Measurements from ENCODE around the gene PNPLA6. TPM values are rescaled to one million over a fixed set of nuclear protein-coding genes. Genes with fewer than 3 reads are reported as not detected.

PNPLA6 gene
- total and polyA plus RNA-seq, 2 of the 13 experiments (the other 11 are each of a cell fraction or from before 2014, with no cell fraction given), result 24.9 to 28.2 TPM

DNA sequence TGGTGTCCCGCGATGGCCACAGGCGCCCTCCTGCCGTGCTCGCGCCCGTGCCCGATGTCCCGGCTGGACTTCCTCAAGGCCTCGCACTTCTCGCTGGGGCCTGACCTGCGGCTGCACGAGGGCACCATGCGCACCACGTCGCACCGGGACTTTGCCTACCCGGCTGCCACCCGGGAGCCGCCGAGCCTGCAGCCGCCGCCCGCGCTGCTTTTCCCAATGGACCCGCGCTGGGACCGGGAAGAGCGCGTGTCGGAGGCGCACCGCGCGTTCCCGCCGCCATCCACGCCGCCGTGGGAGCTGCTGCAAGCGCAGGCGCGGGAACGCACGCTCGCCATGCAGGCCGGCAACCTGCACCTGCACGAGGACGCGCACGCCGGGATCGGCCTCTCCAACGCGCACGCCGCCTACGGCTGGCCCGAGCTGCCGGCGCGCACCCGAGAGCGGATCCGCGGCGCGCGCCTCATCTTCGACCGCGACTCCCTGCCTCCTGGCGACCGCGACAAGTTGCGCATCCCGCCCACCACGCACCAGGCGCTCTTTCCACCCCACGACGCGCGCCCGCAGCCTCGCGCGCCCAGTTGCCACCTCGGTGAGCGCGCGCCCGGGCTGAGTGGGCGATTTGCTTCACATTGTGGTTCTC, 34.6 kb upstream of the PNPLA6 start (continued):
- TF ChIP-seq, protein P1, sequence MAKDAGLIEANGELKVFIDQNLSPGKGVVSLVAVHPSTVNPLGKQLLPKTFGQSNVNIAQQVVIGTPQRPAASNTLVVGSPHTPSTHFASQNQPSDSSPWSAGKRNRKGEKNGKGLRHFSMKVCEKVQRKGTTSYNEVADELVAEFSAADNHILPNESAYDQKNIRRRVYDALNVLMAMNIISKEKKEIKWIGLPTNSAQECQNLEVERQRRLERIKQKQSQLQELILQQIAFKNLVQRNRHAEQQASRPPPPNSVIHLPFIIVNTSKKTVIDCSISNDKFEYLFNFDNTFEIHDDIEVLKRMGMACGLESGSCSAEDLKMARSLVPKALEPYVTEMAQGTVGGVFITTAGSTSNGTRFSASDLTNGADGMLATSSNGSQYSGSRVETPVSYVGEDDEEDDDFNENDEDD (CRISPR knock-in tag; IDR thresholded peaks at IDR 0.05; ENCODE audit: borderline replicate concordance), result peak; percentile 84
- TF ChIP-seq HES4 (CRISPR knock-in tag; IDR thresholded peaks at IDR 0.05; ENCODE audit: borderline replicate concordance) (peak; percentile 78; the same call in 1 of the 2 replicates), BCL6 (CRISPR knock-in tag; IDR thresholded peaks at IDR 0.05) (no peak), ZNF841 (CRISPR knock-in tag; IDR thresholded peaks at IDR 0.05; ENCODE audit: borderline replicate concordance) (peak; percentile 77; the same call in 1 of the 2 replicates), SMARCE1 (IDR thresholded peaks at IDR 0.05; ENCODE audit: borderline replicate concordance) (no peak), SP2 (CRISPR knock-in tag; IDR thresholded peaks at IDR 0.05) (peak; percentile 32), MED1 (CRISPR knock-in tag; IDR thresholded peaks at IDR 0.05) (no peak), NFKBIZ (CRISPR knock-in tag; IDR thresholded peaks at IDR 0.05) (no peak), SAFB2 (CRISPR knock-in tag; IDR thresholded peaks at IDR 0.05; ENCODE audit: borderline replicate concordance, low read depth) (peak; percentile 80; the same call in 1 of the 2 replicates), MXD4 (CRISPR knock-in tag; IDR thresholded peaks at IDR 0.05) (peak; percentile 64; the same call in 1 of the 2 replicates)
- TF ChIP-seq, protein P2, sequence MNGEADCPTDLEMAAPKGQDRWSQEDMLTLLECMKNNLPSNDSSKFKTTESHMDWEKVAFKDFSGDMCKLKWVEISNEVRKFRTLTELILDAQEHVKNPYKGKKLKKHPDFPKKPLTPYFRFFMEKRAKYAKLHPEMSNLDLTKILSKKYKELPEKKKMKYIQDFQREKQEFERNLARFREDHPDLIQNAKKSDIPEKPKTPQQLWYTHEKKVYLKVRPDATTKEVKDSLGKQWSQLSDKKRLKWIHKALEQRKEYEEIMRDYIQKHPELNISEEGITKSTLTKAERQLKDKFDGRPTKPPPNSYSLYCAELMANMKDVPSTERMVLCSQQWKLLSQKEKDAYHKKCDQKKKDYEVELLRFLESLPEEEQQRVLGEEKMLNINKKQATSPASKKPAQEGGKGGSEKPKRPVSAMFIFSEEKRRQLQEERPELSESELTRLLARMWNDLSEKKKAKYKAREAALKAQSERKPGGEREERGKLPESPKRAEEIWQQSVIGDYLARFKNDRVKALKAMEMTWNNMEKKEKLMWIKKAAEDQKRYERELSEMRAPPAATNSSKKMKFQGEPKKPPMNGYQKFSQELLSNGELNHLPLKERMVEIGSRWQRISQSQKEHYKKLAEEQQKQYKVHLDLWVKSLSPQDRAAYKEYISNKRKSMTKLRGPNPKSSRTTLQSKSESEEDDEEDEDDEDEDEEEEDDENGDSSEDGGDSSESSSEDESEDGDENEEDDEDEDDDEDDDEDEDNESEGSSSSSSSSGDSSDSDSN (CRISPR knock-in tag; IDR thresholded peaks at IDR 0.05), result no peak
- TF ChIP-seq, protein P3, sequence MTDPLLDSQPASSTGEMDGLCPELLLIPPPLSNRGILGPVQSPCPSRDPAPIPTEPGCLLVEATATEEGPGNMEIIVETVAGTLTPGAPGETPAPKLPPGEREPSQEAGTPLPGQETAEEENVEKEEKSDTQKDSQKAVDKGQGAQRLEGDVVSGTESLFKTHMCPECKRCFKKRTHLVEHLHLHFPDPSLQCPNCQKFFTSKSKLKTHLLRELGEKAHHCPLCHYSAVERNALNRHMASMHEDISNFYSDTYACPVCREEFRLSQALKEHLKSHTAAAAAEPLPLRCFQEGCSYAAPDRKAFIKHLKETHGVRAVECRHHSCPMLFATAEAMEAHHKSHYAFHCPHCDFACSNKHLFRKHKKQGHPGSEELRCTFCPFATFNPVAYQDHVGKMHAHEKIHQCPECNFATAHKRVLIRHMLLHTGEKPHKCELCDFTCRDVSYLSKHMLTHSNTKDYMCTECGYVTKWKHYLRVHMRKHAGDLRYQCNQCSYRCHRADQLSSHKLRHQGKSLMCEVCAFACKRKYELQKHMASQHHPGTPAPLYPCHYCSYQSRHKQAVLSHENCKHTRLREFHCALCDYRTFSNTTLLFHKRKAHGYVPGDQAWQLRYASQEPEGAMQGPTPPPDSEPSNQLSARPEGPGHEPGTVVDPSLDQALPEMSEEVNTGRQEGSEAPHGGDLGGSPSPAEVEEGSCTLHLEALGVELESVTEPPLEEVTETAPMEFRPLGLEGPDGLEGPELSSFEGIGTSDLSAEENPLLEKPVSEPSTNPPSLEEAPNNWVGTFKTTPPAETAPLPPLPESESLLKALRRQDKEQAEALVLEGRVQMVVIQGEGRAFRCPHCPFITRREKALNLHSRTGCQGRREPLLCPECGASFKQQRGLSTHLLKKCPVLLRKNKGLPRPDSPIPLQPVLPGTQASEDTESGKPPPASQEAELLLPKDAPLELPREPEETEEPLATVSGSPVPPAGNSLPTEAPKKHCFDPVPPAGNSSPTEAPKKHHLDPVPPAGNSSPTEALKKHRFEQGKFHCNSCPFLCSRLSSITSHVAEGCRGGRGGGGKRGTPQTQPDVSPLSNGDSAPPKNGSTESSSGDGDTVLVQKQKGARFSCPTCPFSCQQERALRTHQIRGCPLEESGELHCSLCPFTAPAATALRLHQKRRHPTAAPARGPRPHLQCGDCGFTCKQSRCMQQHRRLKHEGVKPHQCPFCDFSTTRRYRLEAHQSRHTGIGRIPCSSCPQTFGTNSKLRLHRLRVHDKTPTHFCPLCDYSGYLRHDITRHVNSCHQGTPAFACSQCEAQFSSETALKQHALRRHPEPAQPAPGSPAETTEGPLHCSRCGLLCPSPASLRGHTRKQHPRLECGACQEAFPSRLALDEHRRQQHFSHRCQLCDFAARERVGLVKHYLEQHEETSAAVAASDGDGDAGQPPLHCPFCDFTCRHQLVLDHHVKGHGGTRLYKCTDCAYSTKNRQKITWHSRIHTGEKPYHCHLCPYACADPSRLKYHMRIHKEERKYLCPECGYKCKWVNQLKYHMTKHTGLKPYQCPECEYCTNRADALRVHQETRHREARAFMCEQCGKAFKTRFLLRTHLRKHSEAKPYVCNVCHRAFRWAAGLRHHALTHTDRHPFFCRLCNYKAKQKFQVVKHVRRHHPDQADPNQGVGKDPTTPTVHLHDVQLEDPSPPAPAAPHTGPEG (CRISPR knock-in tag; IDR thresholded peaks at IDR 0.05), result no peak
- TF ChIP-seq, protein P4, sequence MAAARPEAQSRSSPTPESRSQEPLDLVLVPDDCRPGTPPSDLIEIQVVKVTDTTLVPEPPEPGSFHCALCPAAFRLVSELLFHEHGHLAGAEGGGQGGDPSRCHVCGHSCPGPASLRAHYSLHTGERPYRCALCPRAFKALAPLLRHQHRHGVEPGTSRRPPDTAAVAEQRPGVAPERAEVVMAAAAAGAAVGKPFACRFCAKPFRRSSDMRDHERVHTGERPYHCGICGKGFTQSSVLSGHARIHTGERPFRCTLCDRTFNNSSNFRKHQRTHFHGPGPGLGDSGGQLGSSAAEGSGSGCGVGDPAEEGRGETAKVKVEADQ (CRISPR knock-in tag; IDR thresholded peaks at IDR 0.05; ENCODE audit: borderline replicate concordance), result peak; percentile 38; the same call in 1 of the 2 replicates
- TF ChIP-seq, protein P5, sequence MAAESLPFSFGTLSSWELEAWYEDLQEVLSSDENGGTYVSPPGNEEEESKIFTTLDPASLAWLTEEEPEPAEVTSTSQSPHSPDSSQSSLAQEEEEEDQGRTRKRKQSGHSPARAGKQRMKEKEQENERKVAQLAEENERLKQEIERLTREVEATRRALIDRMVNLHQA (CRISPR knock-in tag; IDR thresholded peaks at IDR 0.05), result no peak
- TF ChIP-seq, protein P6, sequence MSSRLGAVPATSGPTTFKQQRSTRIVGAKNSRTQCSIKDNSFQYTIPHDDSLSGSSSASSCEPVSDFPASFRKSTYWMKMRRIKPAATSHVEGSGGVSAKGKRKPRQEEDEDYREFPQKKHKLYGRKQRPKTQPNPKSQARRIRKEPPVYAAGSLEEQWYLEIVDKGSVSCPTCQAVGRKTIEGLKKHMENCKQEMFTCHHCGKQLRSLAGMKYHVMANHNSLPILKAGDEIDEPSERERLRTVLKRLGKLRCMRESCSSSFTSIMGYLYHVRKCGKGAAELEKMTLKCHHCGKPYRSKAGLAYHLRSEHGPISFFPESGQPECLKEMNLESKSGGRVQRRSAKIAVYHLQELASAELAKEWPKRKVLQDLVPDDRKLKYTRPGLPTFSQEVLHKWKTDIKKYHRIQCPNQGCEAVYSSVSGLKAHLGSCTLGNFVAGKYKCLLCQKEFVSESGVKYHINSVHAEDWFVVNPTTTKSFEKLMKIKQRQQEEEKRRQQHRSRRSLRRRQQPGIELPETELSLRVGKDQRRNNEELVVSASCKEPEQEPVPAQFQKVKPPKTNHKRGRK (CRISPR knock-in tag; IDR thresholded peaks at IDR 0.05), result 0 out of 2 replicates have a peak, but pooled peaks have one; percentile 23
- TF ChIP-seq, protein P7, sequence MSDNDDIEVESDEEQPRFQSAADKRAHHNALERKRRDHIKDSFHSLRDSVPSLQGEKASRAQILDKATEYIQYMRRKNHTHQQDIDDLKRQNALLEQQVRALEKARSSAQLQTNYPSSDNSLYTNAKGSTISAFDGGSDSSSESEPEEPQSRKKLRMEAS (IDR thresholded peaks at IDR 0.05), result peak; percentile 91

All from HepG2 (cell line).